Panc1 (cell line): ENCODE results near the gene CCM2L.

Experiments used
- CTCF ChIP-seq: fragments of 450-650 bp; IDR thresholded peaks from 2 replicates; pipeline ENCODE4 v1.5.1; 2017; ENCODE audit warnings: mild to moderate bottlenecking
- REST ChIP-seq, 2 experiments: IDR thresholded peaks; 2 replicates each; pipeline ENCODE4 v1.6.1; 2011 to 2012; ENCODE audit warnings: low read depth in 2 of 2, control low read depth in 1 of 2, low read length in 1 of 2, mild to moderate bottlenecking in 1 of 2, moderate library complexity in 1 of 2; ENCODE audit not compliant: insufficient read depth in 1 of 2

DNA sequence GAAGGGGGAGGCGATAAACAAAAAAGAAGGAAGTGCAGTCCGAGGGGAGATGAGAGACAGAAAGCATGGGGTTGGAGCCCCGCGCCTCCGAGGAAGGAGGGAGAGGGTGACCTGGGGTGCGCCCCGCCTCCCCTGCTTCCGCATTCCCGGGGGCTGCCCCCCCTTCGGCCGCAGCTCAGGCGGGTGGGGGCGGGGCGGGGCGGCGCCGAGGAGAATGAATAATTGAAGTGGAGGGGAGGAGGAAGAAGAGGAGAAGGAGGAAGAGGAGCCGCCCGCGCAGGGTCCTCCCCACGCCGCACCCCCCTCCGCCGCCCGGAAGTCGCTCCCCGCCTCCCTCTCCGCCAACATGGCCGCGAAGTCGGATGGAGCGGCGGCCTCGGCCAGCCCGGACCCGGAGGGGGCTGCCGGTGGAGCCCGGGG, 42.4 kb upstream of the CCM2L start, which contains the start of gene XKR7:
- TF ChIP-seq CTCF (no peak), REST (IDR thresholded peaks at IDR 0.05; ENCODE audit: insufficient read depth in 1 of 2, low read depth in 2 of 2, low read length in 1 of 2) (no peak)
